MM.1S (cell line): ENCODE results near the gene PLEKHH1.

Source experiments
- EZH2 ChIP-seq: fragments of 300-600 bp; sonication (generic); optimal IDR thresholded peaks from 2 replicates; pipeline ENCODE3; 2017; ENCODE audit warnings: low read depth, mild to moderate bottlenecking, antibody characterized with exemption, low read length, mixed read lengths
- TF ChIP-seq, protein P1 (sequence below): fragments of 300-600 bp; sonication (generic); IDR thresholded peaks from 2 replicates; pipeline ENCODE4 v1.5.1; 2016; ENCODE audit warnings: antibody characterized with exemption, low read length, mixed read lengths

GRCh38 chr14:67487937-67488893, 44.9 kb upstream of the PLEKHH1 start, which contains the start of gene TMEM229B:
- TF ChIP-seq, protein P1, sequence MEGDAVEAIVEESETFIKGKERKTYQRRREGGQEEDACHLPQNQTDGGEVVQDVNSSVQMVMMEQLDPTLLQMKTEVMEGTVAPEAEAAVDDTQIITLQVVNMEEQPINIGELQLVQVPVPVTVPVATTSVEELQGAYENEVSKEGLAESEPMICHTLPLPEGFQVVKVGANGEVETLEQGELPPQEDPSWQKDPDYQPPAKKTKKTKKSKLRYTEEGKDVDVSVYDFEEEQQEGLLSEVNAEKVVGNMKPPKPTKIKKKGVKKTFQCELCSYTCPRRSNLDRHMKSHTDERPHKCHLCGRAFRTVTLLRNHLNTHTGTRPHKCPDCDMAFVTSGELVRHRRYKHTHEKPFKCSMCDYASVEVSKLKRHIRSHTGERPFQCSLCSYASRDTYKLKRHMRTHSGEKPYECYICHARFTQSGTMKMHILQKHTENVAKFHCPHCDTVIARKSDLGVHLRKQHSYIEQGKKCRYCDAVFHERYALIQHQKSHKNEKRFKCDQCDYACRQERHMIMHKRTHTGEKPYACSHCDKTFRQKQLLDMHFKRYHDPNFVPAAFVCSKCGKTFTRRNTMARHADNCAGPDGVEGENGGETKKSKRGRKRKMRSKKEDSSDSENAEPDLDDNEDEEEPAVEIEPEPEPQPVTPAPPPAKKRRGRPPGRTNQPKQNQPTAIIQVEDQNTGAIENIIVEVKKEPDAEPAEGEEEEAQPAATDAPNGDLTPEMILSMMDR = no peak
- no peak for TF ChIP-seq EZH2
